ENCODE results near the gene DIPK1B. TPM values are rescaled to one million over a fixed set of nuclear protein-coding genes. Genes with fewer than 3 reads are reported as not detected.

Gene DIPK1B
- total RNA-seq, 2 donors from 2014 or later, result 7.1 to 8.3 TPM

GRCh38 chr9:136672431-136673087 lies 39.8 kb upstream of the DIPK1B start:
- intact Hi-C loops (cut with DNase I), result no loop called here

GRCh38 chr9:136673088-136673974 lies 39.0 kb upstream of the DIPK1B start:
- intact Hi-C loops (cut with DNase I), result no loop called here
- DNase-seq (ENCODE audit: low spot score), result no peak

More at GRCh38 chr9:136672431-136673087, 39.8 kb upstream of the DIPK1B start:
- no peak for DNase-seq (ENCODE audit: low spot score)

- no peak for DNase-seq (ENCODE audit: low spot score)
- intact Hi-C loops (cut with DNase I), result no loop called here
These were observed 38.2 kb upstream of the DIPK1B start for GRCh38 chr9:136673975-136674785.

- no peak for DNase-seq (ENCODE audit: low spot score)
- intact Hi-C loops (cut with DNase I), result no loop called here
These were observed 37.5 kb upstream of the DIPK1B start for GRCh38 chr9:136674786-136675349.

- DNase-seq (ENCODE audit: low spot score), result no peak
- intact Hi-C loops (cut with DNase I), result no loop called here
These were observed 36.7 kb upstream of the DIPK1B start for GRCh38 chr9:136675477-136676296.

GRCh38 chr9:136676297-136676794 lies 36.0 kb upstream of the DIPK1B start:
- intact Hi-C loops (cut with DNase I), result no loop called here
- no peak for DNase-seq (ENCODE audit: low spot score)

- intact Hi-C loops (cut with DNase I), result no loop called here
- DNase-seq (ENCODE audit: low spot score), result no peak
These were observed 35.3 kb upstream of the DIPK1B start for GRCh38 chr9:136676920-136677686.

GRCh38 chr9:136678034-136678433 lies 34.3 kb upstream of the DIPK1B start:
- intact Hi-C loops (cut with DNase I), result no loop called here
- DNase-seq (ENCODE audit: low spot score), result no peak

GRCh38 chr9:136678624-136679023 lies 33.7 kb upstream of the DIPK1B start:
- intact Hi-C loops (cut with DNase I), result no loop called here
- no peak for DNase-seq (ENCODE audit: low spot score)

- intact Hi-C loops (cut with DNase I), result no loop called here
- peak; percentile 91 for DNase-seq (ENCODE audit: low spot score)
These were observed 32.9 kb upstream of the DIPK1B start for GRCh38 chr9:136679431-136679941.

GRCh38 chr9:136681029-136681428 lies 31.3 kb upstream of the DIPK1B start:
- no peak for DNase-seq (ENCODE audit: low spot score)
- intact Hi-C loops (cut with DNase I), result no loop called here

GRCh38 chr9:136681945-136682699 lies 30.2 kb upstream of the DIPK1B start:
- intact Hi-C loops (cut with DNase I), result no loop called here
- DNase-seq (ENCODE audit: low spot score), result no peak

GRCh38 chr9:136682710-136683109 lies 29.7 kb upstream of the DIPK1B start:
- DNase-seq (ENCODE audit: low spot score), result no peak
- intact Hi-C loops (cut with DNase I), result no loop called here

- no peak for DNase-seq (ENCODE audit: low spot score)
- intact Hi-C loops (cut with DNase I), result no loop called here
These were observed 29.1 kb upstream of the DIPK1B start for GRCh38 chr9:136683173-136683745.

GRCh38 chr9:136683755-136684154 lies 28.6 kb upstream of the DIPK1B start:
- DNase-seq (ENCODE audit: low spot score), result no peak
- intact Hi-C loops (cut with DNase I), result no loop called here

GRCh38 chr9:136684339-136684738 lies 28.0 kb upstream of the DIPK1B start:
- intact Hi-C loops (cut with DNase I), result no loop called here

GRCh38 chr9:136684799-136685198 lies 27.6 kb upstream of the DIPK1B start:
- no peak for DNase-seq (ENCODE audit: low spot score)
- intact Hi-C loops (cut with DNase I), result no loop called here

More at GRCh38 chr9:136684339-136684738, 28.0 kb upstream of the DIPK1B start:
- DNase-seq (ENCODE audit: low spot score), result no peak

All from posterior vena cava (tissue), 2 donors.